ENCODE measurements around the gene PSTK. TPM values are rescaled to one million over a fixed set of nuclear protein-coding genes. Genes with fewer than 3 reads are reported as not detected.

The PSTK gene
- polyA plus RNA-seq, 3 donors: 3.5 to 4.7 (median 4.2) TPM

DNA sequence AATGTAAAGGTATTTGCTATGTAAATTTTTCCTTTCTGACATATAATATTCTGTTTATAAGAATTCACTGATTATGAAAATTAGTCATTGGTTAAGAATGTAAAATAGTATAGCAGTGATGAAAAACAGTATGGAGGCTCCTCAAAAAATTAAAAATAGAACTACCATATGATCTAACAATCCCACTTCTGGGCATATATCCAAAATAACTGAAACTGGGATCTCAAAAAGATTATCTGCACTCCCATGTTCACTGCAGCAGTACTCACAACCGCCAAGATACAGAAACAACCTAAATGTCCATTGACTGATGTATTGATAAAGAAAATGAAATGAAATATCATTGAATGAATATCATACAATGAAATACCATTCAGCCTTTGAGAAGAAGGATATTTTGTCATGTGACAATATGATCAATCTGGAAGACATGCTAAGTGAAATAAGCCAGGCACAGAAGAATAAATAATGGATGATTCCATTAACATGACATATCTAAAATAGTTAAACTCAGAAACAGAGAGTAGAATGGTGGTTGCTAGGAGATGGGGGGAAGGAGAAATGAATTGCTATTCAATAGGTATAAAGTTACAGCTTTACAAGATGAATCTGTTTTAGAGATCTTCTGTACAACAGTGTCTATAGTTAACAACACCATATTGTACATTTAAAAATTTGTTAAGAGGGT is 40.2 kb upstream of the PSTK start:
- Histone ChIP-seq H3K36me3 (replicated peaks in 1 of 2; ENCODE audit: control insufficient read depth in 1 of 2, insufficient read depth in 2 of 2, low read length in 2 of 2) (peaks cover 23 to 53% of the 10 kb centered on the region in 2 donors), H3K9me3 (replicated peaks in 1 of 2; ENCODE audit: control insufficient read depth in 1 of 2, insufficient read depth in 1 of 2, low read length in 2 of 2) (no peaks in the 10 kb centered on the region), H2AFZ (ENCODE audit: insufficient read depth, low read depth, low read length, poor library complexity, severe bottlenecking) (no peak overlapping the region), H3K27me3 (ENCODE audit: control insufficient read depth in 2 of 2, insufficient read depth in 2 of 2, low read length in 2 of 2) (no peaks in the 10 kb centered on the region), H3K9ac (ENCODE audit: insufficient read depth, low read length, poor library complexity, severe bottlenecking) (no peak overlapping the region), H3K4me1 (ENCODE audit: control insufficient read depth in 1 of 2, insufficient read depth in 2 of 2, low read length in 2 of 2) (no peaks in the 10 kb centered on the region), H3K79me2 (ENCODE audit: insufficient read depth, low read length) (no peaks in the 10 kb centered on the region), H3K27ac (ENCODE audit: low read depth in 1 of 2, low read length in 2 of 2) (no peak overlapping the region), H4K20me1 (ENCODE audit: insufficient read depth, low read length) (no peaks in the 10 kb centered on the region), H3K4me2 (replicated peaks; ENCODE audit: extremely low read depth, low read length, poor library complexity, severe bottlenecking) (no peak overlapping the region), H3K4me3 (replicated peaks in 1 of 3; ENCODE audit: low read depth in 2 of 3, low read length in 3 of 3) (no peak overlapping the region)
- no peak for DNase-seq
- no peak for TF ChIP-seq CTCF (IDR thresholded peaks at IDR 0.05)
- intact Hi-C loops (cut with micrococcal nuclease): no loop called here
- no peaks in the 10 kb centered on the region for H3K9me3 Mint-ChIP-seq
- no peaks in the 10 kb centered on the region for H3K4me1 Mint-ChIP-seq
- H3K36me3 Mint-ChIP-seq: peaks cover 40 to 46% of the 10 kb centered on the region in 2 donors
- H3K27ac Mint-ChIP-seq: no peak overlapping the region
- WGBS (ENCODE audit: insufficient coverage): no CpG with 5 or more reads among the region's 1 CpG
- no peaks in the 10 kb centered on the region for H3K27me3 Mint-ChIP-seq (ENCODE audit: low read depth in 3 of 3)
- H3K4me3 Mint-ChIP-seq: no peak overlapping the region

DNA sequence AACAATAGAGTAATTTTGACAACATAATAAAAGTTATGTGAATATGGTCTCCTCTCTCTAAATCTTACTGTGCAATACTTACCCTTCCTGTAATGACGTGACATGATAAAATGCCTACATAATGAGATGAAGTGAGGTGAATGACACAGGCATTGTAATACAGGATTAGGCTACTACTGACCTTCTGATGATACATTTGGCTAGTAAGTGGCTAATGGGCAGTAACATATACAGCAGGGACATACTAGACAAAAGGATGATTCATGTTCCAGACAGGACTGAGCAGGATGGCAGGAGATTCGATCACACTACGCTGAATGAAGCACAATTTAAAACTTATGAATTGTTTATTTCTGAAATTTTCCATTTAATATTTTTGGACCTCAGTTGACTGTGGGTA is 30.9 kb upstream of the PSTK start:
- H3K9me3 Mint-ChIP-seq: peaks cover 0 to 2% (median 2%) of the 10 kb centered on the region in 7 donors

More for the DNA sequence above, 30.9 kb upstream of the PSTK start:
- Histone ChIP-seq H3K9me3 (replicated peaks in 1 of 2; ENCODE audit: control insufficient read depth in 1 of 2, insufficient read depth in 1 of 2, low read length in 2 of 2) (no peaks in the 10 kb centered on the region), H3K9ac (ENCODE audit: insufficient read depth, low read length, poor library complexity, severe bottlenecking) (no peak overlapping the region), H3K27me3 (ENCODE audit: control insufficient read depth in 2 of 2, insufficient read depth in 2 of 2, low read length in 2 of 2) (no peaks in the 10 kb centered on the region), H4K20me1 (ENCODE audit: insufficient read depth, low read length) (no peaks in the 10 kb centered on the region), H2AFZ (ENCODE audit: insufficient read depth, low read depth, low read length, poor library complexity, severe bottlenecking) (no peak overlapping the region), H3K4me1 (ENCODE audit: control insufficient read depth in 1 of 2, insufficient read depth in 2 of 2, low read length in 2 of 2) (peaks cover 7 to 12% of the 10 kb centered on the region in 2 donors), H3K4me3 (replicated peaks in 1 of 3; ENCODE audit: low read depth in 2 of 3, low read length in 3 of 3) (no peak overlapping the region), H3K4me2 (replicated peaks; ENCODE audit: extremely low read depth, low read length, poor library complexity, severe bottlenecking) (no peak overlapping the region), H3K36me3 (replicated peaks in 1 of 2; ENCODE audit: control insufficient read depth in 1 of 2, insufficient read depth in 2 of 2, low read length in 2 of 2) (peaks cover 27 to 45% of the 10 kb centered on the region in 2 donors), H3K79me2 (ENCODE audit: insufficient read depth, low read length) (peaks cover 5% of the 10 kb centered on the region), H3K27ac (ENCODE audit: low read depth in 1 of 2, low read length in 2 of 2) (no peak overlapping the region)
- peaks cover 14% of the 10 kb centered on the region for H3K4me1 Mint-ChIP-seq
- no peak for DNase-seq
- no peak overlapping the region for H3K4me3 Mint-ChIP-seq
- intact Hi-C loops (cut with micrococcal nuclease): no loop called here
- peaks cover 37 to 40% of the 10 kb centered on the region in 2 donors for H3K36me3 Mint-ChIP-seq
- peaks cover 0 to 2% (median 0%) of the 10 kb centered on the region in 3 donors for H3K27me3 Mint-ChIP-seq (ENCODE audit: low read depth in 3 of 3)
- no peak overlapping the region for H3K27ac Mint-ChIP-seq
- WGBS (ENCODE audit: insufficient coverage): no CpG with 5 or more reads among the region's 3 CpGs
- TF ChIP-seq CTCF (IDR thresholded peaks at IDR 0.05): no peak

Measured in CD14-positive monocyte (primary cell).